SW 1271 (cell line): ENCODE data around the gene NBR1.
"Not testable (repeated sequence)": the region's sequence is repeated elsewhere in the genome, so short reads cannot be mapped to it uniquely, and the experiment has no call there.

ENCODE experiments used
- DNase-seq, 2 experiments: peaks; one replicate each; lab custom pipeline; 2025; lab: John Stamatoyannopoulos, UW

The NBR1 gene

DNA sequence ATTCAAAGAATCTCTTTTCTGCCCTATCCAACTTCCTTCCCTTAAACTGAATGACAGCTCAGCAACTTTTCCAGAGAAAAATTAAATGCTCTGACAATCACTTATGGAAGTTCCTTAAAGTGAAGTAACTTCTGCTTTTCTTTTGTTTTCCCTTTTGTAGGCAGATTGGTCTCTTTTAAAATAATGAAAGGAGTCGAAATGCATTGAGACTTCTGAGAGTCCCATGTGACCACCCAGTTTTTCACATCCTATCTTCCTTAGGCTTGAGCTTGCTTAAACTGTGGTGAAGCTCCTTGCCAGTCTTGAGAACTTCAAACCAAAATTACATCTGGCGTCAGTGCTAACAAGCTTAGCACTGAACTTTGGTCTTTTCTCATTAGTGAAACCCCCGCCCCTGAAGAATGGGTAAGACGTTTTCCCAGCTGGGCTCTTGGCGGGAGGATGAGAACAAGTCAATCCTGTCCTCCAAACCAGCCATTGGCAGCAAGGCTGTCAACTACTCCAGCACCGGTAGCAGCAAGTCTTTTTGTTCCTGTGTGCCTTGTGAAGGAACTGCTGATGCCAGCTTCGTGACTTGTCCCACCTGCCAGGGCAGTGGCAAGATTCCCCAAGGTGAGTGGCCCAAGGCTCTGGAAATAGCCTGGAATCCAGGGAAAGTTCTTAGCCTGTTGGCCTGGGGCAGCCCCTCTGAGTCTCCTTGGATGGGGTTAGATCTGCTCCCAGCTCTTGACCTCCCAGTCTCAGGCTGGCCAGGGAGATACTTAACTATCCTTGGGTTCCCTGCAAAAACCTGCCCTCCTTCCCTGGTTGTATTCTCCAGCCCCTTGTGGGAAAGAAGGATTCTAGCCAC, 41.9 kb downstream of the NBR1 start:
- no peak for DNase-seq

- DNase-seq = no peak
Observed at GRCh38 chr17:43213545-43213944, 42.5 kb downstream of the NBR1 start.

DNA sequence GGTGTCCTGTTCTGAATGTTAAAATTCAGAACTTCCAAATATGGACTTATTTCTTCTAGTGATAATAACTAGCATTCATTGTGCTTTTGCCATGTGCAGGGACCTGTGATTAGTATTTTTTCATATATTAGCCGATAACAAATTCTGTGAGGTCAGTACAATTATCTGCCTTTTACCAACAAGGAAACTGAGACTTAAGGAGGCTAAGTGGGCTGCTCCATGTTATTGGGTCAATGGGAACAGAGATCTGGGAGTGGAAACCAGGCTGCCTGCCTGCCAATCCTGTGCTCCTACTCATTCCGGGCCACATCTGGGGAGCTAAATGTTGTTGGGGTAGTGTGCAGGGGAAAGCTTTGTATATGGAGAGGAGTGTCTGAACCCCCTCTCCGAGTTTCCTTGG, 44.3 kb downstream of the NBR1 start:
- DNase-seq = no peak

DNA sequence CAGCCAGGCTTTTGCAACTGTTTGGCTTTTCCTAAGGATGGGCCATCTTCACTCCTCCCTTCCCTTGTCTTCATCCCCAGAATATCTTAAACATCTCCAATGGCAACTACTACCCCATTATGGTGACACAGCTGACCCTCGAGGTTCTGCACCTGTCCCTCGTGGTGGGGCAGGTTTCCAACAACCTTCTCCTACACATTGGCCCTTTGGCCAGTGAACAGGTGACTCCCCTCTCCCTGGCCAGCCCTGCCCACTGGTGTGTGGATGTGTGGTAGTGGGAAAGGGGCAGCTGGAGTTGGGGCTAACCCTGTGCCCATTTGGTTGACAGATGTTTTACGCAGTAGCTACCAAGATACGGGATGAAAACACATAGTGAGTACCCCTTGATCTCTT, 45.4 kb downstream of the NBR1 start:
- DNase-seq = no peak

DNA sequence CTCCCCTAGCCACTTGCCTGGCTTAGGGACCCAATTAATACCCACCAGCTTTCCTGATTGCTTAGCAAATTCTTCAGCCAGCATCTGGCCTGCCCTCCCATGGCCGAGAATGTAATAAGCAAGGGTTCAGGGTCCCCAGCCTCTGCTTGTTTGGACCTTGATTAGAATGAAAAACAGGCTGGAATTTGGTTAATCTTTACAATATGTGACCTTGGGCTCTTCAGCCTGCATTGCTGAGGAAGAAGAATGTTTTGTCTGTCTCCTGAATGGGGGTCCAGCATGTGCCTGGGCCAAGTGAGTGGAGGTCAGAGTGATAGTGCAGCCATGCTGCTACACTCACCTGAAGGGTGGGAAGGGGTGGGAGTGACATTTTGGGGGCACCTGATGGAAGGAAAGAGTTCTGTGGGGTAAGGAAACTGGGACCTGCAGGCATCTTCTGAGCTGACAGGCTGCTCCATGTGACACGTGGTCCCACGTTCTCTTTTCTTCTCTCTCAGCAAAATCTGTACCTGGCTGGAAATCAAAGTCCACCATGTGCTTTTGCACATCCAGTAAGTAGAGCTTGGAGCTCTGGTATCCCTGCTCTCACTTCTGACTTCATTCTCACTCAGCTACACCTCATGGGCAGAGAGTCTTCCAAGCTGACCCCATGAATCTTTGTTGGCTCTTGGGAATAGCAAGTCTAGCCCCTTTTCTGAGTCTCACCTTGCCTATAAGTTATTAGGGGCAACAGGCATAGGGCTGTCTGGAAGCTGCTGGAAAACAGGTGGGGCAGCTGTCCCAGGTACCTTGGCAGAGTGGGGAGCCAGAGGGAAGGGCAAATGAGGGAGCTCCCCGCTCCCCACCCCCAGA, 46.0 kb downstream of the NBR1 start:
- no peak for DNase-seq

GRCh38 chr17:43217614-43218087, 46.6 kb downstream of the NBR1 start:
- DNase-seq = no peak

DNA sequence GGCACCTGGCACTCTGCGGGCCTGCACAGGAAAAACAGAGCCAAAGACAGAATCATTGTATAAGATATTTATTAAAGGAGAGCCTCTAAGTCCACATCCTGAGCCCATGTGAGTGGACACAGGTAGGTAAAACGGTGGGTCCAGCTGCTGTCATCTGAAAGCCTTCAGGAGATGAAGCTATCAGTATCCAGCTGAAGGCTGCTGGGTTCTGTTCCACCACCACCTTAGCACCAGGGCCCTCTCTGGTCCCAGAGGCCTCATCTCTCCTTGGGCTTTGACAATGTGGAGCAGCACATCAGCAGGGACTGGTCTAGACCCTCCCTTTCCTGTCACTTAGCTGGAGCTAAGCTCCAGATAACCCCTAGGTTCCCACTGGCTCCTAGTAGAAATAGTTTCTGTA, 48.0 kb downstream of the NBR1 start:
- DNase-seq = no peak

GRCh38 chr17:43219746-43220380, 48.8 kb downstream of the NBR1 start:
- no peak for DNase-seq

DNA sequence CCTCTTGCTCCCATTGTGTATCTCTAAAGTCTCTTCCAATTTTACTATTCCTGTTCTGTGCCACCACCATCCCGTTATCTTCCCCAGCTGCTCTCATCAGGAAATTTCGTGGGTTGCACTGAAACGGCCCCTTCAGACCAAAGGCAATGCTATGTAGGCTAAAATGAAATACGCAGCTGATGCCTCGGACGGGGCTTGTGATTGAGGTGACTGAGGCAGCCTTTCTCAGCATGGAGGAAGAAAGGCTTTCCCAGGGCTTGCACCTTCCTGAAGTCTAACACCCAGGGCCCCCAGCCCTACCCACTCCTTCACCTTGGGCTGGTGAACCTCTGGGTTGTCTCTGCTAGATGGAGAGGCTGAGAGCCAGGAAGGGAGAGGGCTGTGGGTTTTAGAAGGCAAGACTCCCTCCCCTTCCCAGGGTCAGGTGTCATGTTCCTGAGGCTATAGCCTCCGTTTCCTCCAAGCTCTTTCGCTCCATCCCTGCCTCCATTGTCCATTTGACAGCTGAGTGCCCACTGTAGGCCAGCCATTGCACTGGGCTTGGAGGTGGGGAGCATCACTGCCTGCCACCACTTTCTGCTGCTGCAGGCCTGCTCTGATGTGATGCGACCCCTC, 49.6 kb downstream of the NBR1 start:
- no peak for DNase-seq

GRCh38 chr17:43224146-43224705, 53.2 kb downstream of the NBR1 start:
- no peak for DNase-seq

DNA sequence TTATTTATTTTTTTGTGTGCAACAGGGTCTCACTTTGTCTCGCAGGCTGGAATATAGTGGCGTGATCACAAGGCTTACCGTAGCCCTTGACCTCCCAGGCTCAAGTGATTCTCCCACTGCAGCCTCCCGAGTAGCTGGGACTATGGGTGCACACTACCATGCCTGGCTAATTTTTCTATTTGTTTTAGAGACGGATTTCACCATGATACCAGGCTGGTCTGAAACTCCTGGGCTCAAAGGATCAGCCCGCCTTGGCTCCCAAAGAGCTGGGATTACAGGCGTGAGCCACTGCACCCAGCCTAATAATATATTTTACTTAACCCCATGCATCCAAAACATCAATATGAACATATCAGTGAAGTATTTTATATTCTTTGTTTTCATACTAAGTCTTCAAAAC, 55.4 kb downstream of the NBR1 start:
- DNase-seq = no peak

GRCh38 chr17:43228020-43228782, 57.2 kb downstream of the NBR1 start, which contains the start of gene CCDC200:
Gene CCDC200, minus strand, starts transcription at chr17:43228623. Its CDS starts 69 bp downstream, at chr17:43228554.
- DNase-seq = not testable (repeated sequence)

GRCh38 chr17:43231205-43232020, 60.4 kb downstream of the NBR1 start:
- DNase-seq = not testable (repeated sequence)

DNA sequence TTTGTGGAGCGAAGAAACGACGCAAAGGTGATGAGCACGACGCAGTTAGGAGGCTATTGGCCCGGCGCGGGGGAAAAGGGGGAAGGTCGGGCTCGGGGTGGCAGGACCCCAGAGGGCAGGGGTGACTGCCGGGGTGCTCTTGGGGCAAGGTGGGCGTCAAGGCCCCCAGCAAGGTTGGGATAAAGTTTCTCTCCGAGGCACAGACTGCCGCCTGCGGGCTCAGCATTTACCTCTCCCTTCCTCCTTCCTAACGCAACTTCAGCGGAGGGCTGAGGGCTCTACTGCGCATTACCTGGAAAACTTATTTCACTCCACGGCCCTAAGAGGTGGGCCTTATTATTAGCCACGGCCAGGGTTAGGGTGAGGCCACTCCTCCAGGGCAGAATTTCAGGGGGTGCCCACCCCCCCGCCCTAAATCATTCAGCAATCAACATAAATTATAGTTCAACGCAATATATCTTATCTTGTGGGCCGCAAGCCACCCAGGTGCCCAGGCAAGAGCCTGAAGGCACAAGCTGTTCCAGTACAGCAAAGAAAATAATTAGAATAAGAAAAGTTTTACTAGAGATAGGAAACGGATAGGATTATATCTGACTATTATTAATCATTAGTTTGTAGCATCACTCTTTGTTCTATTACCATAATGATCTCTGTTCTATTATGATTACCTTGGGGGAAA, 61.1 kb downstream of the NBR1 start:
- not testable (repeated sequence) for DNase-seq

DNA sequence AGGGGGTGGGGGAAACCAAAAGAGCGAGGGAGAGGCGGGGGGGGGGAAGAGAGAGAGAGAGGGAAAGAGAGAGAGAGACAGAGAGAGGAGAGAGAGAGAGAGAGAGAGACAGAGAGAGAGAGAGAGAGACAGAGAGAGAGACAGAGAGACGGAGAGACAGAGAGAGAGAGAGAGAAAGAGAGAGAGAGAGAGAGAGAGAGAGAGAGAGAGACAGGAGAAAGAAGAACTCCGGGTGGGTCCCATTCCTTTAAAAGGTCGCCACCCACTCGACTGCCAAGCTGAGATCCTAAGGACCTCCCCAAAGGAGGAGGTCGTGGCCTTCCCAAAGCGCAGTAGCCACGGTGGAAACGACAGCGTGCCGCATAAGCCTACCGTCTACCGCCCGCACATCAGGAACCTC, 62.2 kb downstream of the NBR1 start:
- DNase-seq = not testable (repeated sequence)

- DNase-seq = not testable (repeated sequence)
Observed at GRCh38 chr17:43233877-43234276, 62.9 kb downstream of the NBR1 start, which contains the start of gene RNU2-1. Gene RNU2-1, minus strand, starts transcription at chr17:43233977.

GRCh38 chr17:43239597-43239996, 68.6 kb downstream of the NBR1 start:
- DNase-seq = not testable (repeated sequence)

GRCh38 chr17:43240596-43241352, 69.8 kb downstream of the NBR1 start:
- not testable (repeated sequence) for DNase-seq
